ENCODE results near the gene MAD2L2. TPM values are rescaled to one million over a fixed set of nuclear protein-coding genes. Genes with fewer than 3 reads are reported as not detected.
A peak's percentile ranks its signal among the peaks of the same experiment; 100 is the strongest.

Gene MAD2L2
- total and polyA plus RNA-seq, 2 donors (not counting 1 experiment from before 2014, with no cell fraction given), result 35.0 to 48.9 TPM

- Histone ChIP-seq H3K4me2 (ENCODE audit: extremely low read depth, insufficient read depth, low read length) (no peak overlapping the region), H3K9ac (ENCODE audit: insufficient read depth, low read length) (no peak overlapping the region), H3K4me3 (replicated peaks in 1 of 4; ENCODE audit: control extremely low read depth in 1 of 4, insufficient read depth in 1 of 4, low read depth in 3 of 4, low read length in 4 of 4) (no peak overlapping the region), H3K79me2 (ENCODE audit: control insufficient read depth, insufficient read depth, low read length) (no peaks in the 10 kb centered on the region), H3K36me3 (ENCODE audit: control insufficient read depth, insufficient read depth, low read length) (no peaks in the 10 kb centered on the region), H2AFZ (ENCODE audit: low read length) (no peak overlapping the region), H4K20me1 (ENCODE audit: control insufficient read depth, extremely low read depth, insufficient read depth, low read length) (no peaks in the 10 kb centered on the region), H3K27me3 (ENCODE audit: control insufficient read depth, insufficient read depth, low read length) (peaks cover 2% of the 10 kb centered on the region), H3K9me3 (ENCODE audit: control insufficient read depth, insufficient read depth, low read depth, low read length) (no peaks in the 10 kb centered on the region), H3K27ac (ENCODE audit: insufficient read depth, low read length) (no peak overlapping the region), H3K4me1 (ENCODE audit: control insufficient read depth, extremely low read depth, insufficient read depth, low read length) (no peaks in the 10 kb centered on the region)
- TF ChIP-seq EZH2 (IDR thresholded peaks at IDR 0.05; ENCODE audit: low read length, missing control alignments), result no peak
- no peak for TF ChIP-seq CTCF (conservative IDR thresholded peaks at IDR 0.05 in 1 of 2, IDR thresholded peaks at IDR 0.05 in 1 of 2; ENCODE audit: low read depth in 1 of 2, low read length in 2 of 2)
- DNase-seq (ENCODE audit: low read depth in 2 of 2), result no peak
Observed at GRCh38 chr1:11646317-11646716, 34.6 kb downstream of the MAD2L2 start.

GRCh38 chr1:11645670-11646265 is 35.2 kb downstream of the MAD2L2 start:
- Histone ChIP-seq H3K79me2 (ENCODE audit: control insufficient read depth, insufficient read depth, low read length) (no peaks in the 10 kb centered on the region), H3K27me3 (ENCODE audit: control insufficient read depth, insufficient read depth, low read length) (peaks cover 7% of the 10 kb centered on the region), H3K4me2 (ENCODE audit: extremely low read depth, insufficient read depth, low read length) (no peak overlapping the region), H3K4me1 (ENCODE audit: control insufficient read depth, extremely low read depth, insufficient read depth, low read length) (no peaks in the 10 kb centered on the region), H3K9ac (ENCODE audit: insufficient read depth, low read length) (no peak overlapping the region), H3K9me3 (ENCODE audit: control insufficient read depth, insufficient read depth, low read depth, low read length) (no peaks in the 10 kb centered on the region), H2AFZ (ENCODE audit: low read length) (no peak overlapping the region), H3K4me3 (replicated peaks in 1 of 4; ENCODE audit: control extremely low read depth in 1 of 4, insufficient read depth in 1 of 4, low read depth in 3 of 4, low read length in 4 of 4) (no peak overlapping the region), H3K36me3 (ENCODE audit: control insufficient read depth, insufficient read depth, low read length) (no peaks in the 10 kb centered on the region), H3K27ac (ENCODE audit: insufficient read depth, low read length) (no peak overlapping the region), H4K20me1 (ENCODE audit: control insufficient read depth, extremely low read depth, insufficient read depth, low read length) (no peaks in the 10 kb centered on the region)
- DNase-seq (ENCODE audit: low read depth in 2 of 2), result peak; percentile 44 to 69
- TF ChIP-seq EZH2 (IDR thresholded peaks at IDR 0.05; ENCODE audit: low read length, missing control alignments) (no peak), CTCF (conservative IDR thresholded peaks at IDR 0.05 in 1 of 2, IDR thresholded peaks at IDR 0.05 in 1 of 2; ENCODE audit: low read depth in 1 of 2, low read length in 2 of 2) (peak; percentile 83 to 85)

- no peak overlapping the region for H2AFZ ChIP-seq (ENCODE audit: low read length)
- H3K27ac ChIP-seq (ENCODE audit: insufficient read depth, low read length), result no peak overlapping the region
- no peaks in the 10 kb centered on the region for H3K4me1 ChIP-seq (ENCODE audit: control insufficient read depth, extremely low read depth, insufficient read depth, low read length)
- no peak overlapping the region for H3K4me3 ChIP-seq (replicated peaks in 1 of 4; ENCODE audit: control extremely low read depth in 1 of 4, insufficient read depth in 1 of 4, low read depth in 3 of 4, low read length in 4 of 4)
- TF ChIP-seq EZH2 (IDR thresholded peaks at IDR 0.05; ENCODE audit: low read length, missing control alignments) (no peak), CTCF (conservative IDR thresholded peaks at IDR 0.05 in 1 of 2, IDR thresholded peaks at IDR 0.05 in 1 of 2; ENCODE audit: low read depth in 1 of 2, low read length in 2 of 2) (no peak)
- H3K4me2 ChIP-seq (ENCODE audit: extremely low read depth, insufficient read depth, low read length), result no peak overlapping the region
- H3K79me2 ChIP-seq (ENCODE audit: control insufficient read depth, insufficient read depth, low read length), result no peaks in the 10 kb centered on the region
- H3K9ac ChIP-seq (ENCODE audit: insufficient read depth, low read length), result no peak overlapping the region
- DNase-seq (ENCODE audit: low read depth in 2 of 2), result no peak
- H3K9me3 ChIP-seq (ENCODE audit: control insufficient read depth, insufficient read depth, low read depth, low read length), result no peaks in the 10 kb centered on the region
- H3K36me3 ChIP-seq (ENCODE audit: control insufficient read depth, insufficient read depth, low read length), result no peaks in the 10 kb centered on the region
- H3K27me3 ChIP-seq (ENCODE audit: control insufficient read depth, insufficient read depth, low read length), result peaks cover 7% of the 10 kb centered on the region
- H4K20me1 ChIP-seq (ENCODE audit: control insufficient read depth, extremely low read depth, insufficient read depth, low read length), result no peaks in the 10 kb centered on the region
Observed at GRCh38 chr1:11645270-11645669, 35.7 kb downstream of the MAD2L2 start.

Data from fibroblast of lung (primary cell).